COR-L47 (cell line): Measurements from ENCODE around the gene TOX2.

ENCODE experiments used
- DNase-seq: peaks from one replicate; lab custom pipeline; 2025; lab: John Stamatoyannopoulos, UW

TOX2 gene

DNA sequence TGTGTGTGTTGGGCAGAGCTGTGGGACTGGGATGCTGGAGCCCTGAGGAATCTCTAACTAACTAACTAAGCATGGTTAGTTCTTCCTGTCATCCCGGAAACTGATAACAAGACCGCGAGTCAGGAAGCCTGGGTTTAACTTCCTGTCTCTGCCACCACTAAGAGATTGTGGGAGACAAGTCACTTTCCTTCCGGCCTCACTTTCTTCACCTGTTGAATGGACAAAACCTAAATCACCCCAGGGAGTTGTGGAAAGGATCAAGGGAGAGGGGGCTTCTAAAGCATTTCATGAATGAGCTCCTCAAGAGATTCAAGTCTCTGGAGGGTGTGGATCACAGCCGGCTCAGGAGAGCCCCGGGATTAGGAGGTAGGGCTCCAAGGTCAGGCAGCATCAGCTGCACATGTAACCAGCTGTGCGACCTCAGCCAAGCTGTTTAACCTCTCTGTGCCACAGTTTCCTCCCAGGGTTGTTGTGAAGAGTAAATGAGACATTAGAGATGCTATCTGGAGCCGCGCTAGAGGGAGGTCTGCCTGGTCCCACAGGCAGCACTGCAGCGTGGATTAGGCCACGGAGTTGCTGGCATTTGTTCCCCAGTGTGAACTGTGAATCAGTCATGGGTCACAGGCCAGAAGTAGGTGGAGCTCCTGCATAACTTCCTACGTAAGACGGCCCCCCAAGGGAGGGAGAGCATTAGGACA lies 105.1 kb downstream of the TOX2 start:
- no peak for DNase-seq

GRCh38 chr20:44020406-44021148 lies 105.9 kb downstream of the TOX2 start:
- DNase-seq, result no peak

DNA sequence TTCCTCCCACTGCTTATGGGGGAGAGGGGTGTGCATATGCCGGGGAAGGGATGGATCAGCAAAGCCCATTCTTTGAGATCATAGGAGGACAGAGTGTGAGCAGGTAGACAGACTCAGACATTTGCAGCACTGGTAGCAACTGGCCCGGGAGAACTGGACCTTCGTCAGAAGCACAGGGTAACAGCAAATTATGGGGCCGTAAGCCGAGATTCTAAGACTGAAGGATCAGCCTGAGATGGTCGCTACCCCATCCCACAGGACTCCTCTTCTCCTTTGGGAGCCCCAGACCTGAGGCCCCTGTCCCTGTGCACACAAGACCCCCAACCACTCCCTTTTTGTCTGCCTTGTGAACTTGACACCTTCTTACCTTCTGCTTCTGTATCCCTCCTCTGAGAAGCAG lies 106.5 kb downstream of the TOX2 start:
- no peak for DNase-seq

DNA sequence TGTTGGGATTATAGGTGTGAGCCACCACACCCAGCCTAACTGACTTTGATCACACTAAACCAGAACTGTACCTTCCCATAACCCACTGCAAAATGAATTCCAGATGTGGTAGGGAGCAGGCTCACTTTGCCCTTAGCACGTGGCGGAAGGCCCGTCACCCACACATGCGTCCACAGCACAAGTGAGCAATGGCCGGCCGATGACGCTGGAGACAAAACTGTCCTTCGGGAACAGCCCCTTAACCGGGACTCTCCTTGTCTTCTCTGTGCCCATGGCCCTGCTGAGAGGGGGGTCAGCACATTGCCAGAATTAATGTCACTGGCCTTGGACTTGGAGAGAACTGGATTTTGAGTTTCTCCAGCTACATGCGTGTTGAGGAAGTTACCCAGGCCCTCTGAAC lies 107.2 kb downstream of the TOX2 start:
- no peak for DNase-seq

DNA sequence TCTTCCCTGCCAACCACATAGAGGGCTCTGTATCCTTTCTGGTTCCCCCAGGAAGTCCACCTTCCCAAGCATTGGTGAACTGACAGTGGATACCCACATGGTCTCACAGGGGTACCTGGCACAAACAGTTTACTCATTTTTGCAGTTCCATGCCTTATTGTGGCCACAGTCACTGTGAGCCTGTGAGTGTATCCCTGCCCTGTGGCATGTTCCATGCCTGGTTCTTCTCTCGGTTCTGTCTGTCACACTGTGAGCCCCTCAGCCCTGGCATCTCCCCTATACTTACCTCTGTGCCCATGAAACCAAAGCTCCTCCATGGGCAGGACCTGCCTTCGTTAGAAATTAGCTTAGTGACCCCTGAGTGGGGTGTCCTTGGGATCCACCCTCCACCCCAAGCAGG lies 107.8 kb downstream of the TOX2 start:
- DNase-seq, result no peak

DNA sequence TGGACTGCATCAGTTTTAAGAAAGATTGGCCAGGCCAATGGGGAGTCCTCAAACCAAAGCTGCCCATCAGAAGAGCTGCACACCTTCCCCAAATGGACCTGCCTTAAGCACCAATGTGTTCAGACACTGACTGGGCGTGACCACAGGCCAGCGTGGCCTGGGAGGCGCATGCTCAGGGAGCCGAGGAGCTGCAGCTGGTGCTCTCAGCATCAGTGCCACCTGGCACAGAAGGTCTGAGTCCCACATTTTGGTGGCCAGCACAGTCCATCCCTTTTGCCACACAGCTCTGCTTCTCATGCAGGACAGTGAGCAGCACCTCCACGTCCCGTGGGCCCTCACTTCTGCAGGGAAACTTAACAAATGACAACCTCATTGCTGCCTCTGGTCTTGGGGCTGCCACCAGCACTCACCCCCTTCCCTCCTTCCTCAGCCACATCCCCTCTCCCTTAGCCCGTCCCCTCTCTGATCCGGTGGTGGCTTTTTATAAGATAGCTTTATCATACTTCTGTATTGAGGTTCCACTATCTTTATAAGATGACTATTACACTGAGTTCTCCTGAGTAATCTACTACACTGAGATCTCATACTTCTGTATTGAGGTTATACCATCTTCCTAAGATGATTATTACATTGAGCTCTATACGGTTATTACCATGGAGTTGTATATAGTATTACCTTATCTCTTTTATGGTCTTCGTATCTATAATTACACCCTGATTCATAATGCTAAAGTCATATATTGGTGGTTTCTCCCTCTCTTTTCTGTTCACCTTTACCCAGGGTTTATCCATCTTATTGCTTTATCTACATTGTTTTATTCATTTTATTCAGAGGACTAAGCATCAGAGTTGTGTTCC lies 109.1 kb downstream of the TOX2 start:
- DNase-seq, result no peak

DNA sequence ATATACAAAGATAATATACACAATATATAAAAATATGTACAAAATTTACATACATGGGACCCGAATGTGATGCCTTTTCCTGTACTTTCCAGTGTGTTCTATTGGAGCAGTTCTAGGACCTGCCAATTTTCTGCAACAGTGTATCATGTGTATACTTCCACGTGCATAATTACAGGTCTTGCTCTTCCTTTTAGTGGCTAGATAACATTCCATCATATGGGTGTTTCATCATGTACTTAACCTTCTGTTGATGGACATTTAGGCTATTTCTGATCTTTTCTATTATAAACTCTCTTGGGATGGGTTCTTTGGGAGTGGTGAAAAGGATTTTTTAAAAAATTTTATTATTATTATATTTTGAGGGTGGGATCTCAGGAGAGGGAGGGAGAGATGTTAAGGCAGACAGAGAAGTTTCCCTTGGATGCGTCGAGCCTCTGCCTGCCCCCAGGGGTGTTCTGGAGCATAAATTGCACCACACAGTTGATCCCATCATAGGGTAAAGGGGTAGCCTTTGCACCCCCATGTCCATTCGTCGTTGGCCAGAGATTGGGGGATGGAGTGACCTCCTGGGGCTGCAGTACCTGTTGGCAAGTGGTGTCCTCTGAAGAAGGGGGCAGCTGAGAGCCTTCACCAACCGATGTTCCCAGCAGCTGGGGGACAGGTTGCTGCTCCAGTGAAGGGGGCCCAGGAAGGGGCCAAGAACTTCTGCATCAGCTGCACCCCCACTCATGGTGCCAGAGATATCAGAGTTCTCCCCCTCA lies 110.3 kb downstream of the TOX2 start:
- no peak for DNase-seq

DNA sequence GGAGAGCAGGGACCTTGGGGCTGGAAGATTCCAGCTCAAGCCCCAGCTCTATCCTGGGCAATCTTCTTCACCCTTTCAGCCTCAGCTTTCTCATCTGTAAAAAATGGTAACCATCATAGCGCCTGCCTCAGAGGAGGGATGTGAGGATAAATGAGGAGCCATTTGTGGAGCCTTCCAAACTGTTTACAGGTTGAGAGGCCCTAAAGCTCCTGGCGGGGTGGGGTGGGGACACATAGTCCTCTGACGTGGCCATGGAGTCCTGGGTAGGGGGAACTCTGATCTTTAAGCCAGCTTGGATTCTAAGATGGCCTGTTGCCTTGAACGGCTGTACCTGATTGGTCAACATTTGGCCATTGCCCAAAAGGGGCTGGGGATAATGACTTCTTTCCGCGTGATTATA lies 111.1 kb downstream of the TOX2 start:
- no peak for DNase-seq

DNA sequence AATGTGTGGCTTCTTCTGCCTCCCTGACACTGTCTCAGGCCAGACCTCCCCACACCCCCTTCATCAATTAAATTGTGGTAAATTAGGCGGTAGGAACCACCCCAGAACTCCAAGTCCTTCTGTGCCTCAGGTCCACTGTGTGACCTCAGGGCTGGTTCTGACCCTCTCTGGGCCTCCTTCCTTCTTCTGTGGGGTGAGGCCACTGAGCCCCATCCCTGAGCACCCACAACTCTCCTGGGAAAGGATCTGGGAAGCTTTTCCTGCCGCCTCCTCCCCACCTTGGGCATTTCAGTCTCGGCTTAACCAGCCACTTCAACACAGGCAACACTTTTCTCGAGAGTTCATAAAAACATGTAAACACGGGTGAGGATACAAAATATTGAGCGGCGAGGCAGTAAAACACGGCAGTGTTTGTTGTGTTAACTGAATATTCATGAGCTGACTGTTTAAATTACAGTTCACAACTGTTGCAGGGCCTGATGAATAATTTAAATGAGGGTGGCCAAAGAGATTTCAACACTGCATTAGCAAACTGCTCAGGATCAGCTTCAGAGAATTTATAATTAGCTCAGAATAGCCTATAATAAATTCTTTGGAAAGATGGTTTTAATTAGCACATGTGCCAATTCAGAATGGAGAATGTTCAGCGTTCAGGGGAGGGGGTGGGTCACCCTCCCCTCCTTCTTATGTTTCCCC lies 112.1 kb downstream of the TOX2 start:
- no peak for DNase-seq

DNA sequence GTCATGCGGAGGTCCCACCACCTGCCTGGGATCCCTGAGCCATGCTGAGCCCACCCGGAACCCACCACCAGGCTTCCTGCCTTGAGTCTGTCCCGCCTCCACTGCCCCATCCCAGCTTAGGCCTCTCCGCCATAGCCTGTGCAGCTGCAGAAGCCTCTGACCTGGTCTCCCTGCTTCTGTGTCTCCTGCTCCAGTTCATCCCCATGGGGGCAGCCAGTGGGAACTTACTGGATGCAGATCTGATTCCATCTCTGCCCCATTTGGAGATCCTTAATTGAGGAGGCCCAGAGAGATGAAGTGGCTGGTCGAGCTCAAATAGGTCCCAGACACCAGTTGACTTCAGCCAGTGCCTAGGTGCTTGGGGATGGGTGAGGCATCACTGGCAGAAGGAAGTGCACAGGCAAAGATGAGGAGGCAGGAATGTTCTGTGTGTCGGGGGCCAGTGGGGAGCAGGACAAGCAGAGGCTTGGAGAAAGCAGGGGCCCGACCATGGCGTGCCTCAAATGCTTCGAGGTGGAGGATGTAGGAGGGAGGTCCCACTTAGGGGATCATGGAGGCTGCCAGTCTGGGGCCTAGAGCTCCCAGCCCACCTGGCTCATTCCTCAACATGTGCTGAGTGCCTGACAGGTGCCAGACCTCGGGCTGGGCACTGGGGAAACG lies 112.8 kb downstream of the TOX2 start:
- DNase-seq, result no peak

DNA sequence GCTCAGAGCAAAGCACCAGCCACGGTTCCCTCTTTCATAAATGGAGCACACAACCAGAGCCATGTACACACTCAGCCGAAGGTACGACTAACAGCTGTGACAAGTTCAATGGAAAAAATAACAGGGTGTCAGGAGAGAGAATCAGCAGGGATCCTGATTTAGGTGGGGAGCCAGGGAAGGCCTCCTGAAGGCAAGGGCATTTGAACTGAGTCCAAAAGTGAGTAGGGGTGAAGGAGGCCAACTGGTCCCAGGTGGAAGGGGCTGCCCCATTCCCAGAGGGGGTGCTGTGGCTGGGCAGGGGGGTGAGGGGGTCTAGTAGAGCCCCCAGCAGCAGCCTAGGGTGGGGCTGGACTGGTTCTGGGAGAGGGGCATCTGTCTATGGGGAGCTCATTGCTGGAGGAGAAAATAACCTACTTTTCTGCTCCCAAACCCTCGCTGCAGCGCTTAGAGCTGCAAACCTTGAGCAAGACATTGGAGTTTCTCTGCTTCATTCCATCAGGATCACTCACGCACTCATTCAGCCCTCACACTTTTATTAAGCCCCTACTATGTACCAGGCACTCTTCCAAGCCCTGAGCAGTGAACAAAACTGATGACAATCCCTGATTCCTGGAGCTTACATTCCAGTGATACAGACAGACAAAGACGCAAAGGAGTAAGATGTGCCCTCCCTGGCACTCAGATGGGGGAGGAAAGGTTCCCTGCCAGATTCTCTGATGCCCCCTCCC lies 113.5 kb downstream of the TOX2 start:
- DNase-seq, result no peak

- no peak for DNase-seq
These were observed 114.5 kb downstream of the TOX2 start for GRCh38 chr20:44028868-44029847.

GRCh38 chr20:44029848-44030230 lies 115.2 kb downstream of the TOX2 start:
- DNase-seq, result no peak

DNA sequence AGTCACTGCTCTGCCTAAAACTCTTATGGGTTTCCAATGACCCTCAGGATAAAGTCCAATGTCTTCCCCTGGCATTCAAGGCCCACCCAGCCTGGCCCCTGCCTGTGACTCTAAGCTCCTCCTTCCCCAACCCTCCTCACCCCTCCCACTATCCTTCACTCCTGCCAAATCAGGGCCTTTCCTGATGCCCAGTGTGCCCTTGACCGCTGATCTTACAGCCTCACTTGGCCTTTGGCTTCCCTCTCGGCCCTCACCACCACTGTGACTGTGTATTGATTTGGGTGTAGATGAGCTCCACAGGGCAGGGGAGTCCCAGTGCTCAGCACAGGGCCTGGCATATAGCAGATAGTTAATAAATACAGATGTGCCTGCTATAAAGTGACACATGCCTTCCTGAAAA lies 115.7 kb downstream of the TOX2 start:
- DNase-seq, result no peak

GRCh38 chr20:44031001-44031574 lies 116.4 kb downstream of the TOX2 start:
- DNase-seq, result no peak

GRCh38 chr20:44031781-44032582 lies 117.3 kb downstream of the TOX2 start:
- peak; percentile 20 for DNase-seq

DNA sequence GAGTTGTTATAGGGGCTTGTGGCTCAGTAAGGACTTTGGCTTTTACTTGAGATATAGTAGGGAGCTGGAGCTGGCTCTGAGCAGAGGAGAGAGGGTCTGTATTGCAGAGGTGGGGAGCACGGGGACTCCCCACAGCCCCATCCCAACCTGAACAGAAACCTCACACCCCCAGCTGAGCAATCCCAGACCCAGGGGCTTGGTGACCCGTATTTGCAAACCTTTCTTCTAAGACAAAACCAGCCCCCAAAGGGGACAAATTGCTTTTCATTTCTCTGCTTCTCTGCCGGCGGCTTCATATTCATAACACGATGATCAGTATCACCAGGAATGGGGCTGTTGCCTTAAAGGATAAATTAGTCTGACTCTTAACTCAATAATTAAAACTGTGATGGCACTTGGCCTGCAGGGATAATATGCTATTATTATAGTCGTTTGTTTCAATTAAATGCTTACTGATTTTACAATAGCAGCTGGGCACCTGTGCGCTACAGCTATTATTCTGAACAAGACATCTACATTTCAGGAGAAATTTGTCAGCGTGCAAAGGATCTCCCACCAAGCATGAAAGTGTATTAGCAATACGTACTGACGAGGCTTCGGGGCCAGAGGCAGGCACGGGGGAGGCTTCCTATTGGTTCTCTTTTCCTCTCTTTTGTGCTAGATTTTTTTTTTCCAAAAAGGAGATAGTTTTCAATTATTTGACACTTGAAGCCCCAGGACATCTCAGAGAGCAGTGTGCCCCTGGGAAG lies 118.1 kb downstream of the TOX2 start:
- DNase-seq, result no peak
